HepG2 (cell line): ENCODE measurements around the gene REST. TPM values are rescaled to one million over a fixed set of nuclear protein-coding genes. Genes with fewer than 3 reads are reported as not detected.

ENCODE experiments used
- KAT8 ChIP-seq: IDR thresholded peaks from 2 replicates; pipeline ENCODE4 v1.6.1; 2016; ENCODE audit warnings: missing genetic modification reagents, missing compliant biosample characterization
- MED1 ChIP-seq: sonication (generic); formaldehyde crosslinking; IDR thresholded peaks from 2 replicates; pipeline ENCODE4 v1.4.0; 2020; ENCODE audit warnings: missing genetic modification reagents
- MZF1 ChIP-seq: sonication (generic); formaldehyde crosslinking; IDR thresholded peaks from 2 replicates; pipeline ENCODE4 v1.8.1; 2023; ENCODE audit warnings: mild to moderate bottlenecking, missing genetic modification reagents, borderline replicate concordance
- NBN ChIP-seq: fragments of 450-650 bp; conservative IDR thresholded peaks from 2 replicates; pipeline ENCODE4 v1.6.1; 2017
- RXRA ChIP-seq: sonication (generic); formaldehyde crosslinking; IDR thresholded peaks from 2 replicates; pipeline ENCODE4 v1.5.1; 2020; ENCODE audit warnings: missing genetic modification reagents
- SMAD3 ChIP-seq: sonication (generic); formaldehyde crosslinking; IDR thresholded peaks from 2 replicates; pipeline ENCODE4 v1.4.0; 2020; ENCODE audit warnings: missing genetic modification reagents
- SOX6 ChIP-seq, 2 experiments: fragments of 450-650 bp in 1 of 2; sonication (generic) in 1 of 2; formaldehyde crosslinking in 1 of 2; IDR thresholded peaks; 2 replicates each; pipeline versions ENCODE4 v1.4.0 to v1.6.1; 2017 to 2020; ENCODE audit warnings: antibody characterized with exemption in 1 of 2, mild to moderate bottlenecking in 1 of 2, missing genetic modification reagents in 1 of 2
- SYNCRIP ChIP-seq: fragments of 200-400 bp; formaldehyde crosslinking; IDR thresholded peaks from 2 replicates; pipeline ENCODE4 v1.6.1; 2018; ENCODE audit warnings: mild to moderate bottlenecking, low read depth, low read length; ENCODE audit not compliant: insufficient read depth
- TAF1 ChIP-seq: sonication (generic); formaldehyde crosslinking; IDR thresholded peaks from 2 replicates; pipeline ENCODE4 v1.4.0; 2020; ENCODE audit warnings: missing genetic modification reagents
- TEAD3 ChIP-seq: optimal IDR thresholded peaks from 2 replicates; pipeline ENCODE3; 2016; ENCODE audit warnings: borderline replicate concordance
- polyA plus RNA-seq, 8 experiments: library from polyadenylated mRNA; depleted of rRNA in 3 of 8; stranded (reverse) in 7 of 8; unstranded in 1 of 8; fragments of >200 nt; fragmentation: Illumina TruSeq in 4 of 8; extraction: Trizol in 4 of 8; gene quantifications; 2 replicates each; pipeline versions ENCODE4 v1.2.1 to v1.2.3, GENCODE V29; 2011 to 2016; ENCODE audit warnings: low read depth in 4 of 8, missing spikeins in 1 of 8, mixed read lengths in 1 of 8; ENCODE audit not compliant: insufficient read depth in 1 of 8
- total RNA-seq, 5 experiments: library from RNA; depleted of rRNA; stranded (reverse); fragments of >200 nt; fragmentation: Illumina TruSeq; extraction: Trizol; gene quantifications; 2 replicates each; pipeline ENCODE4 v1.2.3, GENCODE V29; 2016; ENCODE audit warnings: low read depth in 1 of 5
- TF ChIP-seq, protein P1 (sequence below): sonication (generic); formaldehyde crosslinking; IDR thresholded peaks from 2 replicates; pipeline ENCODE4 v1.5.0; 2020; ENCODE audit warnings: missing genetic modification reagents
- TF ChIP-seq, protein P2 (sequence below): IDR thresholded peaks from 2 replicates; pipeline ENCODE4 v1.6.1; 2016; ENCODE audit warnings: low read depth, borderline replicate concordance
- TF ChIP-seq, protein P3 (sequence below), 2 experiments: fragments of 450-650 bp in 1 of 2; sonication (generic) in 1 of 2; formaldehyde crosslinking in 1 of 2; IDR thresholded peaks; 2 replicates each; pipeline versions ENCODE4 v1.6.1 to v1.8.0; 2016 to 2022; ENCODE audit warnings: antibody characterized with exemption in 1 of 2, mild to moderate bottlenecking in 1 of 2, missing genetic modification reagents in 1 of 2
- TF ChIP-seq, protein P4 (sequence below): sonication (generic); formaldehyde crosslinking; IDR thresholded peaks from 2 replicates; pipeline ENCODE4 v1.4.0; 2020; ENCODE audit warnings: missing genetic modification reagents

Gene REST
- total and polyA plus RNA-seq, 2 of the 13 experiments (the other 11 are each of a cell fraction or from before 2014, with no cell fraction given), result 12.7 to 22.4 TPM

DNA sequence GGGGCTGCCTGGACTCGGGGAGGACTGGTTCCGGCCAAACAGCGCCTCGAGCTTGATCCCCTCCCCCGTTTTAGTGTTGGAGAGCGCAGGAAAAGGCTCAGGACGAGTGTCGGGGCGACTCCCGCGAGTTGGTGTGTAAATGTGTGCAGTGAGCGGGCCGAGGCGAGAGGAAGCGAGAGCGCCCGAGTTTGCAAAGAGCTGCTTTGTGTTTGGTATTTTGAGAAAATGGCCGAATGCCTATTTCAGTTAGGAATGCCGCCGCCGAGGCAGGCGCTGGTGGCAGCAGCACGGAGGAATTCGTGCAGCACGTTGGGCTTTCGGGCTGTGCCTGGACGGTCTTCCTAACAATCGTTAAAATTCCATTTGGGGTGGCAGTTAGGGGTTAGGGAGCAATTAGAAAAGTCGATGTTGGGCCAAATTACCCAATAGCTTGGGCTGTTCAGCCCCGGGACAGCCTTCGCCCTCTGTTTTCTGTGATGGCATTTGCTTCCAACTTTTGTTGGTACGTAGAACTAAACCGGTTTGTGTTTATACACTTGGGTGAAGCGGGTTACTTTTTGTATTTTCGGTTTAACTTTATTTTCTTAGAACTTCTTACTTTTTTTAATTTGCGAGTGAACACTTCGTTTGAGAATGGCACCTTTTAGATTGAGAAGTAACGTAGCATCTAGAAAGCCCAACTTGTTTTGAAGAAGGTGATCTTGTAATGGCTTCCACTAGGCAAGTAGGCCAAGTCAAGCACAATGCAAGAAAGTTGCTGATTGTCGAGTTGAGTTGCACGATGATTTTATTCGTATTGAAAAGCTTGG lies 1.6 kb downstream of the REST start (continued):
- peak; percentile 40; the same call in 1 of the 2 replicates for TF ChIP-seq TAF1 (CRISPR knock-in tag)
- TF ChIP-seq TEAD3 (CRISPR knock-in tag), result peak; percentile 25
- TF ChIP-seq SYNCRIP, result no peak
- TF ChIP-seq, protein P1, sequence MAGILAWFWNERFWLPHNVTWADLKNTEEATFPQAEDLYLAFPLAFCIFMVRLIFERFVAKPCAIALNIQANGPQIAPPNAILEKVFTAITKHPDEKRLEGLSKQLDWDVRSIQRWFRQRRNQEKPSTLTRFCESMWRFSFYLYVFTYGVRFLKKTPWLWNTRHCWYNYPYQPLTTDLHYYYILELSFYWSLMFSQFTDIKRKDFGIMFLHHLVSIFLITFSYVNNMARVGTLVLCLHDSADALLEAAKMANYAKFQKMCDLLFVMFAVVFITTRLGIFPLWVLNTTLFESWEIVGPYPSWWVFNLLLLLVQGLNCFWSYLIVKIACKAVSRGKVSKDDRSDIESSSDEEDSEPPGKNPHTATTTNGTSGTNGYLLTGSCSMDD (CRISPR knock-in tag), result 0 out of 2 replicates have a peak, but pooled peaks have one; percentile 43
- peak; percentile 57 for TF ChIP-seq RXRA (CRISPR knock-in tag)
- TF ChIP-seq SOX6 (IDR thresholded peaks at IDR 0.05), result no peak
- no peak for TF ChIP-seq SOX6 (CRISPR knock-in tag; IDR thresholded peaks at IDR 0.05)
- TF ChIP-seq NBN, result no peak
- 0 out of 2 replicates have a peak, but pooled peaks have one; percentile 35 for TF ChIP-seq SMAD3 (CRISPR knock-in tag)
- TF ChIP-seq MED1 (CRISPR knock-in tag), result no peak; the same call in 1 of the 2 replicates
- TF ChIP-seq, protein P2, sequence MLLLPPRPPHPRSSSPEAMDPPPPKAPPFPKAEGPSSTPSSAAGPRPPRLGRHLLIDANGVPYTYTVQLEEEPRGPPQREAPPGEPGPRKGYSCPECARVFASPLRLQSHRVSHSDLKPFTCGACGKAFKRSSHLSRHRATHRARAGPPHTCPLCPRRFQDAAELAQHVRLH (CRISPR knock-in tag), result 0 out of 2 replicates have a peak, but pooled peaks have one; percentile 31
- no peak for TF ChIP-seq MZF1 (CRISPR knock-in tag)
- TF ChIP-seq, protein P3, sequence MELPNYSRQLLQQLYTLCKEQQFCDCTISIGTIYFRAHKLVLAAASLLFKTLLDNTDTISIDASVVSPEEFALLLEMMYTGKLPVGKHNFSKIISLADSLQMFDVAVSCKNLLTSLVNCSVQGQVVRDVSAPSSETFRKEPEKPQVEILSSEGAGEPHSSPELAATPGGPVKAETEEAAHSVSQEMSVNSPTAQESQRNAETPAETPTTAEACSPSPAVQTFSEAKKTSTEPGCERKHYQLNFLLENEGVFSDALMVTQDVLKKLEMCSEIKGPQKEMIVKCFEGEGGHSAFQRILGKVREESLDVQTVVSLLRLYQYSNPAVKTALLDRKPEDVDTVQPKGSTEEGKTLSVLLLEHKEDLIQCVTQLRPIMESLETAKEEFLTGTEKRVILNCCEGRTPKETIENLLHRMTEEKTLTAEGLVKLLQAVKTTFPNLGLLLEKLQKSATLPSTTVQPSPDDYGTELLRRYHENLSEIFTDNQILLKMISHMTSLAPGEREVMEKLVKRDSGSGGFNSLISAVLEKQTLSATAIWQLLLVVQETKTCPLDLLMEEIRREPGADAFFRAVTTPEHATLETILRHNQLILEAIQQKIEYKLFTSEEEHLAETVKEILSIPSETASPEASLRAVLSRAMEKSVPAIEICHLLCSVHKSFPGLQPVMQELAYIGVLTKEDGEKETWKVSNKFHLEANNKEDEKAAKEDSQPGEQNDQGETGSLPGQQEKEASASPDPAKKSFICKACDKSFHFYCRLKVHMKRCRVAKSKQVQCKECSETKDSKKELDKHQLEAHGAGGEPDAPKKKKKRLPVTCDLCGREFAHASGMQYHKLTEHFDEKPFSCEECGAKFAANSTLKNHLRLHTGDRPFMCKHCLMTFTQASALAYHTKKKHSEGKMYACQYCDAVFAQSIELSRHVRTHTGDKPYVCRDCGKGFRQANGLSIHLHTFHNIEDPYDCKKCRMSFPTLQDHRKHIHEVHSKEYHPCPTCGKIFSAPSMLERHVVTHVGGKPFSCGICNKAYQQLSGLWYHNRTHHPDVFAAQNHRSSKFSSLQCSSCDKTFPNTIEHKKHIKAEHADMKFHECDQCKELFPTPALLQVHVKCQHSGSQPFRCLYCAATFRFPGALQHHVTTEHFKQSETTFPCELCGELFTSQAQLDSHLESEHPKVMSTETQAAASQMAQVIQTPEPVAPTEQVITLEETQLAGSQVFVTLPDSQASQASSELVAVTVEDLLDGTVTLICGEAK (IDR thresholded peaks at IDR 0.05), result no peak
- TF ChIP-seq, protein P3 (CRISPR knock-in tag; IDR thresholded peaks at IDR 0.05), result 0 out of 2 replicates have a peak, but pooled peaks have one; percentile 16
- TF ChIP-seq, protein P4, sequence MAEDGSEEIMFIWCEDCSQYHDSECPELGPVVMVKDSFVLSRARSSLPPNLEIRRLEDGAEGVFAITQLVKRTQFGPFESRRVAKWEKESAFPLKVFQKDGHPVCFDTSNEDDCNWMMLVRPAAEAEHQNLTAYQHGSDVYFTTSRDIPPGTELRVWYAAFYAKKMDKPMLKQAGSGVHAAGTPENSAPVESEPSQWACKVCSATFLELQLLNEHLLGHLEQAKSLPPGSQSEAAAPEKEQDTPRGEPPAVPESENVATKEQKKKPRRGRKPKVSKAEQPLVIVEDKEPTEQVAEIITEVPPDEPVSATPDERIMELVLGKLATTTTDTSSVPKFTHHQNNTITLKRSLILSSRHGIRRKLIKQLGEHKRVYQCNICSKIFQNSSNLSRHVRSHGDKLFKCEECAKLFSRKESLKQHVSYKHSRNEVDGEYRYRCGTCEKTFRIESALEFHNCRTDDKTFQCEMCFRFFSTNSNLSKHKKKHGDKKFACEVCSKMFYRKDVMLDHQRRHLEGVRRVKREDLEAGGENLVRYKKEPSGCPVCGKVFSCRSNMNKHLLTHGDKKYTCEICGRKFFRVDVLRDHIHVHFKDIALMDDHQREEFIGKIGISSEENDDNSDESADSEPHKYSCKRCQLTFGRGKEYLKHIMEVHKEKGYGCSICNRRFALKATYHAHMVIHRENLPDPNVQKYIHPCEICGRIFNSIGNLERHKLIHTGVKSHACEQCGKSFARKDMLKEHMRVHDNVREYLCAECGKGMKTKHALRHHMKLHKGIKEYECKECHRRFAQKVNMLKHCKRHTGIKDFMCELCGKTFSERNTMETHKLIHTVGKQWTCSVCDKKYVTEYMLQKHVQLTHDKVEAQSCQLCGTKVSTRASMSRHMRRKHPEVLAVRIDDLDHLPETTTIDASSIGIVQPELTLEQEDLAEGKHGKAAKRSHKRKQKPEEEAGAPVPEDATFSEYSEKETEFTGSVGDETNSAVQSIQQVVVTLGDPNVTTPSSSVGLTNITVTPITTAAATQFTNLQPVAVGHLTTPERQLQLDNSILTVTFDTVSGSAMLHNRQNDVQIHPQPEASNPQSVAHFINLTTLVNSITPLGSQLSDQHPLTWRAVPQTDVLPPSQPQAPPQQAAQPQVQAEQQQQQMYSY, result no peak
- 0 out of 2 replicates have a peak, but pooled peaks have one; percentile 24 for TF ChIP-seq KAT8 (CRISPR knock-in tag)
